Measurements from ENCODE around the gene MYPOP. TPM values are rescaled to one million over a fixed set of nuclear protein-coding genes. Genes with fewer than 3 reads are reported as not detected.
A peak's percentile ranks its signal among the peaks of the same experiment; 100 is the strongest.

MYPOP gene
- total and polyA plus RNA-seq, 9 of the 15 experiments (the other 6 are each of a cell fraction or from before 2014, with no cell fraction given): 0.32 to 7.6 (median 1.6) TPM

DNA sequence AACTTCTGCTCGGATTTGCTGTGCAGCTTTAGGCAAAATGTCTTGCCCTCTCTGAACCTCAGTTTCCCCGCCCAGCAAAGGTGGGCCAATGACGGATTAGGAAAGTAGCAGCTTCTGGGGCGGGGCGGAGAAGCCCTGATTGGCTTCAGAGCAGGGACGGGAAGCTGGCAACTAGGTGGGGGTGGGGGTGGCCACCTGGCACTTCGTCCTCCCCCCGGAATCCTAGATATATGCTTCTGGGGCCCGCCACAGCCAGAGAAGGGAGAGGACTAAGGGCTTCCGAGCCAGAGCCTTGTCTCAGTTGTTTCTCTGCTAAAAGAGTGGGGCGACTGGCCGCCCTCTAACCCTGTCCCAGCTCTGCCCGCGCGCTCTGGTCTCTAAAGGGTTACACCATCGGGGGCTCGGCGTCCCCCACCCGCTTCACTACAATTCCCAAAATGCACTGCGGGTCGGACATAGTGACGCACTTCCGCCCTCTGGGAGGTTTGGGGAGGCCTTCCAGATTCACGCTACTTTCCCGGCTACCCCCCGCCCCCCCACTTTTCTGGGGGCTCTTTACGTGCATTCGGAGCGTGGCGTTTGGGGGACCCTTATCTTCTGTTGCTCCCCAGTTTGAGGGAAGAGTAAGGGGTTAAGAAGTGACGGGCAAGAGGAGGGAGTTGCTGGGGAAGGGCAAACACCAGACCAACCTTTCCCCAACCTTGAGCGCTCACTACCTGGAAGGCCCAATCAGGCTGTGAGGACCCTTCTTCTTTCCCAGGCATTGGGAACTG is 15.8 kb downstream of the MYPOP start (continued):
- TF ChIP-seq, protein P1, sequence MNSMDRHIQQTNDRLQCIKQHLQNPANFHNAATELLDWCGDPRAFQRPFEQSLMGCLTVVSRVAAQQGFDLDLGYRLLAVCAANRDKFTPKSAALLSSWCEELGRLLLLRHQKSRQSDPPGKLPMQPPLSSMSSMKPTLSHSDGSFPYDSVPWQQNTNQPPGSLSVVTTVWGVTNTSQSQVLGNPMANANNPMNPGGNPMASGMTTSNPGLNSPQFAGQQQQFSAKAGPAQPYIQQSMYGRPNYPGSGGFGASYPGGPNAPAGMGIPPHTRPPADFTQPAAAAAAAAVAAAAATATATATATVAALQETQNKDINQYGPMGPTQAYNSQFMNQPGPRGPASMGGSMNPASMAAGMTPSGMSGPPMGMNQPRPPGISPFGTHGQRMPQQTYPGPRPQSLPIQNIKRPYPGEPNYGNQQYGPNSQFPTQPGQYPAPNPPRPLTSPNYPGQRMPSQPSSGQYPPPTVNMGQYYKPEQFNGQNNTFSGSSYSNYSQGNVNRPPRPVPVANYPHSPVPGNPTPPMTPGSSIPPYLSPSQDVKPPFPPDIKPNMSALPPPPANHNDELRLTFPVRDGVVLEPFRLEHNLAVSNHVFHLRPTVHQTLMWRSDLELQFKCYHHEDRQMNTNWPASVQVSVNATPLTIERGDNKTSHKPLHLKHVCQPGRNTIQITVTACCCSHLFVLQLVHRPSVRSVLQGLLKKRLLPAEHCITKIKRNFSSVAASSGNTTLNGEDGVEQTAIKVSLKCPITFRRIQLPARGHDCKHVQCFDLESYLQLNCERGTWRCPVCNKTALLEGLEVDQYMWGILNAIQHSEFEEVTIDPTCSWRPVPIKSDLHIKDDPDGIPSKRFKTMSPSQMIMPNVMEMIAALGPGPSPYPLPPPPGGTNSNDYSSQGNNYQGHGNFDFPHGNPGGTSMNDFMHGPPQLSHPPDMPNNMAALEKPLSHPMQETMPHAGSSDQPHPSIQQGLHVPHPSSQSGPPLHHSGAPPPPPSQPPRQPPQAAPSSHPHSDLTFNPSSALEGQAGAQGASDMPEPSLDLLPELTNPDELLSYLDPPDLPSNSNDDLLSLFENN (IDR thresholded peaks at IDR 0.05; ENCODE audit: low read depth in 2 of 2, low read length in 2 of 2): no peak
- TF ChIP-seq MYNN (IDR thresholded peaks at IDR 0.05) (no peak), MYNN (CRISPR knock-in tag; IDR thresholded peaks at IDR 0.05) (no peak), MCM5 (IDR thresholded peaks at IDR 0.05; ENCODE audit: low read depth) (no peak), PHB2 (IDR thresholded peaks at IDR 0.05; ENCODE audit: low read depth) (no peak), FOXP1 (CRISPR knock-in tag; IDR thresholded peaks at IDR 0.05) (no peak), NCOA2 (IDR thresholded peaks at IDR 0.05; ENCODE audit: partially characterized antibody in 2 of 2) (no peak), ATF7 (IDR thresholded peaks at IDR 0.05) (peak; percentile 69), ZNF184 (CRISPR knock-in tag; IDR thresholded peaks at IDR 0.05) (no peak), OTX1 (CRISPR knock-in tag; IDR thresholded peaks at IDR 0.05) (no peak), SLC30A9 (CRISPR knock-in tag; IDR thresholded peaks at IDR 0.05) (no peak), HNRNPH1 (optimal IDR thresholded peaks at IDR 0.05; ENCODE audit: low read depth, low read length) (no peak), RBM39 (optimal IDR thresholded peaks at IDR 0.05; ENCODE audit: low read depth, low read length) (no peak), L3MBTL2 (IDR thresholded peaks at IDR 0.05) (no peak), HCFC1 (IDR thresholded peaks at IDR 0.05; ENCODE audit: low read depth, low read length) (peak; percentile 94), KDM2B (CRISPR knock-in tag; IDR thresholded peaks at IDR 0.05) (no peak)
- TF ChIP-seq, protein P2, sequence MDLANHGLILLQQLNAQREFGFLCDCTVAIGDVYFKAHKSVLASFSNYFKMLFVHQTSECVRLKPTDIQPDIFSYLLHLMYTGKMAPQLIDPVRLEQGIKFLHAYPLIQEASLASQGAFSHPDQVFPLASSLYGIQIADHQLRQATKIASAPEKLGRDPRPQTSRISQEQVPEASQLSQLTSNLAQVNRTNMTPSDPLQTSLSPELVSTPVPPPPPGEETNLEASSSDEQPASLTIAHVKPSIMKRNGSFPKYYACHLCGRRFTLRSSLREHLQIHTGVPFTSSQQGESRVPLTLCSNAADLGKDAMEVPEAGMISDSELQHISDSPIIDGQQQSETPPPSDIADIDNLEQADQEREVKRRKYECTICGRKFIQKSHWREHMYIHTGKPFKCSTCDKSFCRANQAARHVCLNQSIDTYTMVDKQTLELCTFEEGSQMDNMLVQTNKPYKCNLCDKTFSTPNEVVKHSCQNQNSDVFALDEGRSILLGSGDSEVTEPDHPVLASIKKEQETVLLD (IDR thresholded peaks at IDR 0.05): no peak
- TF ChIP-seq, protein P3, sequence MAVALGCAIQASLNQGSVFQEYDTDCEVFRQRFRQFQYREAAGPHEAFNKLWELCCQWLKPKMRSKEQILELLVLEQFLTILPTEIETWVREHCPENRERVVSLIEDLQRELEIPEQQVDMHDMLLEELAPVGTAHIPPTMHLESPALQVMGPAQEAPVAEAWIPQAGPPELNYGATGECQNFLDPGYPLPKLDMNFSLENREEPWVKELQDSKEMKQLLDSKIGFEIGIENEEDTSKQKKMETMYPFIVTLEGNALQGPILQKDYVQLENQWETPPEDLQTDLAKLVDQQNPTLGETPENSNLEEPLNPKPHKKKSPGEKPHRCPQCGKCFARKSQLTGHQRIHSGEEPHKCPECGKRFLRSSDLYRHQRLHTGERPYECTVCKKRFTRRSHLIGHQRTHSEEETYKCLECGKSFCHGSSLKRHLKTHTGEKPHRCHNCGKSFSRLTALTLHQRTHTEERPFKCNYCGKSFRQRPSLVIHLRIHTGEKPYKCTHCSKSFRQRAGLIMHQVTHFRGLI (CRISPR knock-in tag; IDR thresholded peaks at IDR 0.05): no peak
- TF ChIP-seq, protein P4, sequence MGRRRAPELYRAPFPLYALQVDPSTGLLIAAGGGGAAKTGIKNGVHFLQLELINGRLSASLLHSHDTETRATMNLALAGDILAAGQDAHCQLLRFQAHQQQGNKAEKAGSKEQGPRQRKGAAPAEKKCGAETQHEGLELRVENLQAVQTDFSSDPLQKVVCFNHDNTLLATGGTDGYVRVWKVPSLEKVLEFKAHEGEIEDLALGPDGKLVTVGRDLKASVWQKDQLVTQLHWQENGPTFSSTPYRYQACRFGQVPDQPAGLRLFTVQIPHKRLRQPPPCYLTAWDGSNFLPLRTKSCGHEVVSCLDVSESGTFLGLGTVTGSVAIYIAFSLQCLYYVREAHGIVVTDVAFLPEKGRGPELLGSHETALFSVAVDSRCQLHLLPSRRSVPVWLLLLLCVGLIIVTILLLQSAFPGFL (CRISPR knock-in tag; IDR thresholded peaks at IDR 0.05): no peak
- TF ChIP-seq, protein P5, sequence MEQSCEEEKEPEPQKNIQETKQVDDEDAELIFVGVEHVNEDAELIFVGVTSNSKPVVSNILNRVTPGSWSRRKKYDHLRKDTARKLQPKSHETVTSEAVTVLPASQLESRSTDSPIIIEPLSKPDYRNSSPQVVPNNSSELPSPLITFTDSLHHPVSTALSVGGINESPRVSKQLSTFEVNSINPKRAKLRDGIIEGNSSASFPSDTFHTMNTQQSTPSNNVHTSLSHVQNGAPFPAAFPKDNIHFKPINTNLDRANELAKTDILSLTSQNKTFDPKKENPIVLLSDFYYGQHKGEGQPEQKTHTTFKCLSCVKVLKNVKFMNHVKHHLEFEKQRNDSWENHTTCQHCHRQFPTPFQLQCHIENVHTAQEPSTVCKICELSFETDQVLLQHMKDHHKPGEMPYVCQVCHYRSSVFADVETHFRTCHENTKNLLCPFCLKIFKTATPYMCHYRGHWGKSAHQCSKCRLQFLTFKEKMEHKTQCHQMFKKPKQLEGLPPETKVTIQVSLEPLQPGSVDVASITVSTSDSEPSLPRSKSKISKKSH (CRISPR knock-in tag; IDR thresholded peaks at IDR 0.05): no peak
